ENCODE data around the gene DOK7. TPM values are rescaled to one million over a fixed set of nuclear protein-coding genes. Genes with fewer than 3 reads are reported as not detected.

Gene DOK7
- total RNA-seq, 1 donor from 2014 or later: under 0.01 TPM

DNA sequence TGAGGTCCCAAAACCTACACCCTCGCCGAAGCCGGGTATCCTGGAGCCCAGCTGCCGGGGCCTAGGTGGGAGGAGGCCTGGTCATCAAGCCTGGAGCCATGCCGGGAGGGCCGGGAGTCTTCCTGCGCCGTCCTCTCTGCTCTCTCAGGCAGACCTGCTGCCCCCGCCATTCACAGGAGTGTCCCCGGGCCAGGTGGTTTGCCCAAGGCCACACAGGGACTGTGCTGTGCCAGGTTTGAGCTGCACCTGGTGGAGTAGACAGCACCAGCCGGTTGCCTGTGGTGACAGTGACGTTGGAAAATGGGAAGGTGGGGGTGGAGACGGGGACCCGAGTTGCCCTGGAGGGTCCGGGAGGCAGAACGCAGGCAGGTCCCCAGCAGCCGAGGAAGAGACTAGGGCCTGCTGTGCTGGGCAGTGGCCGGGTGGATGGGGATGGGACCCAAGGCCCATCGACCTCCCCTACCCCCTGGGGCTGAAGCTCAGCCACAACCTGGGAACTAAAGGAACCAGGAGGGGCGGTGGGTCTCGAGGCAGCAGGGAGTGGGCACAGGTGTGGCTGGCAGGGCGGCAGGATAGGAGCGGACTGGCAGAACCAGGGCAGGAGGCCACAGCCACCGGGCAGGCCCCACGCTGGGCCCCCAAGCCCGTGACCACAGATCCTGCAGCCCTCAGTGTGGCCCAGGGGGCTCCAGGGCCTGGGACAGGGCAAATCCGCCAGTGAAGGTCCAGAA lies 9.5 kb downstream of the DOK7 start:
- DNase-seq (ENCODE audit: low spot score in 2 of 2): no peak
- no peak for FAIRE-seq

DNA sequence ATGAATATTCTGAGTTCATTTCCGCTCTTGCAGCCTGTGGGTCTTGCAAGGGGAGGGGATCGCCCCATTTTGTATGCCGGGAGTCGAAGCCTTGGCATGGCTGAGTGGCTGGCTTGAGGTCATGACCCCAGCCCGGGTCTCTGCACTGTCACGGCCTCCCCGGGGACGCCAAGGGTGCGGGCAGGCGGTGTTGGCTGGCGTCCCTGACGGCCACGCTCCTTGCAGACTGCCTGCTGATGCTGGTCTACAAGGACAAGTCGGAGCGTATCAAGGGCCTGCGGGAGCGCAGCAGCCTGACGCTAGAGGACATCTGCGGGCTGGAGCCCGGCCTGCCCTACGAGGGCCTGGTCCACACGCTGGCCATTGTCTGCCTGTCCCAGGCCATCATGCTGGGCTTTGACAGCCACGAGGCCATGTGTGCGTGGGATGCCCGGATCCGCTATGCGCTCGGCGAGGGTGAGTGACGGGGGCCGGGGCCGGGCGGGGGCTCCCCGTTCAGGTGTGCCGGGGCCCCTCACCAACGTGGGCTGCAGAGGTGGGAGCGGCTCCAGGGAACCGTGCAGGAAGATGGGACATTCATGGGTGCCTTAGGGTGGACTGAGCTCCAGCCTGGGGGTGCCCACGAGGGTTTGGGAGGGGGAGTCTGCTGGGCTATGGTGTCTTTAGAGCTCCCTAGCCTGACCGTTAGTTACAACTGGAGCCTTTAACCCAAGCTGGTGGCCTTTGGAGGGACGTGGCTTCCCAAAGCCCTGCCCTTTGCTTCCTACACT lies 10.3 kb downstream of the DOK7 start:
- FAIRE-seq (no peak), DNase-seq (ENCODE audit: low spot score in 2 of 2) (no peak)

DNA sequence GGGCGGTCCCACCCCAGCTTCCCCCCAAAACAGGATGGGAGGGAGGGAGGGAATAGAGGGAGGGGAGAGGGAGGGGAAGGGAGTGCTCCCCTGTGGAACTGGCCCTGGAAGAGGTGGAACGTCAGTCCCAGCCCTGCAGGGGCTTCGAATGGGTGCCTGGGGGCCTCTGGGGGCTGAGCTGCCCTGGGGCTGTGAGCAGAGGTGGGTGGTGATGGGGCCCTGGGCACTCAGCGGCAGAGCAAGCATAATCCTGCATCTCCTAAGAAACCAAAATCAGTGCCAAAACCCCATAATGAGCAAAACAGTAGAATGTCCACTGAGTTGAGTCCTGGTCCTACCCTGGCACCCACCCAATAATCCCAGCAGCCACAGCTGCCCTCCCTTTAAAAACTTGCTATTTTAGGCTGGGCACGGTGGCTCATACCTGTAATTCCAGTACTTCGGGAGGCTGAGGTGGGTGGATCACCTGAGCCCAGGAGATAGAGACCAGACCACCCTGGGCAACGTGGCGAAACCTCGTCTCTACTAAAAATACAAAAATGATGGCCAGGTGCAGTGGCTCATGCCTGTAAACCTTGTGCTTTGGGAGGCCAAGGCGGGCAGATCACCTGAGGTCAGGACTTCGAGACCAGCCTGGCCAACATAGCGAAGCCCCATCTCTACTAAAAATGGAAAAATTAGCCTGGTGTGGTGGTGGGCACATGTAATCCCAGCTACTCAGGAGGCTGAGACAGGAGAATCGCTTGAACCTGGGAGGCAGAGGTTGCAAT lies 11.1 kb downstream of the DOK7 start:
- FAIRE-seq: no peak

DNA sequence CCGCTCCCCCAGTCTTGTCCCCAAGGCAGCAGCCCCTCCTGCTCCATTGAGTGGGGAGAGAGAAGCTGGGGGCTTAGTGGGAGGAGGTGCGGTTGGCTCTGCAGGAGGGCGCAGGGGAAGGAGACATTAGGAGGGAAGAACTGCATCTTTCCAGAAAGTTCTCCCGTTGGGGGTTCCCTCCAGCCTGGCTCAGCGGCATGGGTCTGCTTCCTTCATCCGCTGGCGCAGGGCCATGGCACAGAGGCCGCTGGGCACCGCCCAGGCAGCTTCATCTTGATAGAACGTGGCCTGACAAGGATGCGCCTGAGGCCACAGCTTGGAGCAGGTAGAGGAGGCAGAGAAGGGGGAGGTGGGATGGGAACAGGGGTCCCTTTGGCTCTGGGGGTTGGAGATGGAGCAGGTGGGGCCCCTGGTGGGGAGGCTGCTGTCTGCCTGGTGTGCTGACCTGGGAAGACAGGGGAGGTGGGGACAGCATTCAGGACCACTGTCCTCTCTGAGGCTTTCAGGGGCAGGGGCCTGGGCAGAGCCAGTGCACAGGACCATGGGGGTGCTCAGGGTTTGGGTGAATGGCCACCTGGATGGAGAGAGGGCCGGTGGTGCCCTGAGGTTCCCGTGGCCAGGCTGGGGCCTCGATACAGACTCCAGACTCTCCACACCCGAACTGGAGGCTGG lies 12.1 kb downstream of the DOK7 start:
- FAIRE-seq (no peak), DNase-seq (ENCODE audit: low spot score in 2 of 2) (no peak)

More for the DNA sequence above, 11.1 kb downstream of the DOK7 start:
- no peak for DNase-seq (ENCODE audit: low spot score in 2 of 2)

DNA sequence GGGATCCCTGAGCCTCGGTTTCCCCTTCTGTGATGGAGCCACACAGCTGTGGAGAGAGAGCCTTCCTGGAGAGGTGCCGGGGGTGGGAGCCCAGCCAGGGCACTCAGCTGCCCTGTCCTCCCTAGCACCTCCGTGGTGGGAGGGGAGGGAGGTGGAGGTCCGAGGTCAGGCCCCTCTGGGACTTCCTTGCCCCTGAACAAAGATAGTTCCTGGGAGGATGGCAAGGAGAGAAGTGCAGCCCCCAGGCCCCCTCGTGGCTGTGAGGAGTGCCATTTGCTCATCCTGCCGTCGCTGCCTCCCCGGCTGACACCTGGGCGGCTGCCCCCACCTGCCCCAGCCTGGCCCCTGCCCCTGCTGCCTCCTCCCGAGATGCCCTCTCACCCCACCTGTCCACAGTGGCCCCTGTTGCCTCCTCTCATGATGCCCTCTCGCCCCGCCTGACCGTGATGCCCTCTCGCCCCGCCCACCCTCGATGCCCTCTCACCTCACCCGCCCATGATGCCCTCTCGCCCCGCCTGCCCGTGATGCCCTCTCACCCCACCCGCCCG lies 12.7 kb downstream of the DOK7 start:
- DNase-seq (ENCODE audit: low spot score in 2 of 2): no peak
- FAIRE-seq: no peak

DNA sequence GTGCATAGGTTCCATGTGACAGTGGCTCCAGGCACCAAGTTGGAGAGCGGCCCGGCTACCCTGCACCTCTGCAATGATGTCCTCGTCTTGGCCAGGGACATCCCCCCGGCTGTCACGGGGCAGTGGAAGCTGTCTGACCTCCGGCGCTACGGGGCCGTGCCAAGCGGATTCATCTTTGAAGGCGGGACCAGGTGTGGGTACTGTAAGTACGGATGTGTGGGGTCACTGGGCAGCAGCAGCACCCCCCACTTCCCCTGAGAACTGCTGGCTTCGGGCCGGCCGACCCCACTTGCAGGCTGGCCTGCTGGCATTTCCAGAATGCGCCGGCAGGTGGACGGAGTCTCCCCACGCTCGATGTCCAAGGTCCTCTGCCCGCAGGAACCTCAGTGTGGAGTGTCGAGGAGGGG lies 13.2 kb downstream of the DOK7 start:
- no peak for DNase-seq (ENCODE audit: low spot score in 2 of 2)

DNA sequence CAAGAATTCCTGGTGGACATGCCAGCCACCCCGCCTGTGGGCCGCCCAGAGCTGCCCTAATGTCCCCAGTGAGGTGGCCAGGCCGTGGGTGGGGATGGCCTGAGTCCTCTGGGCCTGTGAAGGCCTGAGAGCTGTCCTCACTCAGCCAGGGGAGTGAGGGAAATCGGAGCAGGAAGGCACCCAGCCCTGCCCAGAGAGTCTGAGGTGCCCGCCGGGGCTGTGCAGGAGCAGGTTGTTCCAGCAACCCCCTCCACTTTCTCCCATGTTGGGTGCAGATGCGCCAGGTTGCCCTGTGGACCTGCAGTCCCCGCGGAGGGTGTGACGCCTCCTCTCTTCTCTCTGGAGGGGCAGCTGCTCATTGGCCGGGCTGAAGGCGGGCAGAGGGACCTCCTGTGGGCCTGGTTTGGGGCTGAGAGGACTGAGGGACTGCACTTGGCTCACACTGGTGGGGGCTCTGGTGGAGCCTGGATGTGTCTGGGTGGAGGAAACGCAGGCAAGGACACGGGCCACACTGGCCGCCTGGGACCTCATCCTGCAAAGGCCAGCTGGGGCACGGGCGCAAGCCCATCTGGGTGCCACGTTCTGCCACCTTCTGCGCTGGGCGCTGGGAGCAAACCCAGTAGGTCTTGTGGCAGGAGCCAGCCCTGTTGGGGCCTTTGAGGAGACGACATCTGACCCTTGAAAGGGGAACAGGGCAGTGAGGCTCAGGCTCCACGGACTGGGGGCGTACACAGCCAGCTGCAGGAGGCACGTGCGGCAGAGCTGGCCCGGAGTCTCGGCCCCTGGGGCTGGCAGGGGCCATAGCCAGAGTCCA lies 14.0 kb downstream of the DOK7 start:
- no peak for FAIRE-seq
- DNase-seq (ENCODE audit: low spot score in 2 of 2): no peak

More for the DNA sequence above, 13.2 kb downstream of the DOK7 start:
- no peak for FAIRE-seq

DNA sequence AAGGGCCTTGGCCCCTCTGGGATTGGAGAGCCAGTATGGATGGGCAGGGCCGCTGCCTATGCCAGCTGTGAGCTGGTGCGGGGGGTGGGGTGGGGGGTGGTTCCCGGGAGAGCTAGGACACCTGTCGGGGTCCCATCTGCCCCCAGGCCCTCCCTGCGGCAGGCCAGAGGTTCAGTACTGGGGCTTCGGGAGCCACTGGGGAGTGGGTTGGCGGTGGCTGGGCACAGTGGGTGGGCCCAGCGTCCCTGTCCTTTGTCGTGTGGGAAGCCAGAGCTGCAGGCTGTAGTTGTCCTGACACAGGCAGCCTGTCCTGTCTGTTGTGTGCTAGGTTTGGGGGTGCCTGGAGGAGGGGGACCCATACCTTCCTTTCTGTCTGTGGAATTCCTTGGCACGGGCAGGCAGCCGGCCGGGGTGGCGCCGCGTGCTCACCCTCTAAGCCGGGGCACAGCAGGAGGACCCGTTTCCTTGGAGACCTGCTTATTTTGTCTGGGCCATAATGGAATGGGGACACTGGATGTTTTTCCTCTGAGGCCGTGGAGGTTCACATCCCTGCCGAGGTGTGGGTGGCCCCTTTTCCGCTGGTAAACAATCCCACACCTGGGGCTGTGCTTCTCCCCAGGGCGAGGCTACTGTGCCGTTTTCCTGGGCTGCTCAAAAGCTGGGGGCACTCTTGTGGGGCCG lies 14.8 kb downstream of the DOK7 start:
- no peak for DNase-seq (ENCODE audit: low spot score in 2 of 2)

DNA sequence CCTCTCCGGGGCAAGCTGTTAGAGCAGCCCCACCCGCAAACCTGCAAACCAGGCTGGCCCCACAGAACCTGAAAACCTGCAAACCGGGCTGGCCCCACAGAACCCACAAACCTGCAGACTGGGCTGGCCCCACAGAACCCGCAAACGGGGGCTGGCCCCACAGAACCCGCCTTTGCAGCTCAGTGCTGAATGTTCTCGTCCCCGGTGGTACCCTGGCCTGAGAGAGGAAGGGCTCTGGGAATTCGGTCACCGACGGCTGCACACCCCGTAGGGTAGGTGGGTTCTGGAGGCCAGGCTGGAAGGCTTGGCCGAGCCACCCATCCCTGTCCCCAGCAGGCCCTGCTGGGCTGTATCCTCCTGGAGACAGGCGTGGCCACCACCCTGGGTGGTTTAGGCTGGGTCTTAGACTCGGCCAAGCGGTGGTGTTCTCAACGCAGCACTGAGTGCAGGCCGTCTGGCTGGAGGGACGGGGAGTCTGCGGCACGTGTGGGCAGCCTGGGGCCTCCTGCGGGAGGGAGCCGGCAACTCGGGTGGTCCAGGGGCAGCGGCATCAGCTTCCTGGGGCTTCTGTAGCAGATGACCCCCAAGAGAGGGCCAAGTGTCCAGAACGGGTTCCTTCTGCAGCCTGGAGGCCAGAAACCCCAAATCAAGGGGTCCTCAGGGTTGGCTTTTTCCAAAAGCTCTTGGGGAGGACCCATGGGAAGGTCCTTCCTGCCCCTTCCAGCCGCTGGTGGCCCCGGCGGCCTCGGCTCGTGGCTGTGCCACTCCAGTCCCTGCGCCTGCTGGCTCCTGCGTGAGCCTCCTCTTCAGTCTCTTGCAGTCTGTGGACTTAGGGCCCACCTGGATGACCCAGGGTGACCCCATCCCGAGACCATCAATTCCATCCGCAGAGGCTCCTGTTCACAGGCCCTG lies 15.6 kb downstream of the DOK7 start:
- DNase-seq (ENCODE audit: low spot score in 2 of 2) (no peak), FAIRE-seq (no peak)

More for the DNA sequence above, 14.8 kb downstream of the DOK7 start:
- FAIRE-seq: no peak

DNA sequence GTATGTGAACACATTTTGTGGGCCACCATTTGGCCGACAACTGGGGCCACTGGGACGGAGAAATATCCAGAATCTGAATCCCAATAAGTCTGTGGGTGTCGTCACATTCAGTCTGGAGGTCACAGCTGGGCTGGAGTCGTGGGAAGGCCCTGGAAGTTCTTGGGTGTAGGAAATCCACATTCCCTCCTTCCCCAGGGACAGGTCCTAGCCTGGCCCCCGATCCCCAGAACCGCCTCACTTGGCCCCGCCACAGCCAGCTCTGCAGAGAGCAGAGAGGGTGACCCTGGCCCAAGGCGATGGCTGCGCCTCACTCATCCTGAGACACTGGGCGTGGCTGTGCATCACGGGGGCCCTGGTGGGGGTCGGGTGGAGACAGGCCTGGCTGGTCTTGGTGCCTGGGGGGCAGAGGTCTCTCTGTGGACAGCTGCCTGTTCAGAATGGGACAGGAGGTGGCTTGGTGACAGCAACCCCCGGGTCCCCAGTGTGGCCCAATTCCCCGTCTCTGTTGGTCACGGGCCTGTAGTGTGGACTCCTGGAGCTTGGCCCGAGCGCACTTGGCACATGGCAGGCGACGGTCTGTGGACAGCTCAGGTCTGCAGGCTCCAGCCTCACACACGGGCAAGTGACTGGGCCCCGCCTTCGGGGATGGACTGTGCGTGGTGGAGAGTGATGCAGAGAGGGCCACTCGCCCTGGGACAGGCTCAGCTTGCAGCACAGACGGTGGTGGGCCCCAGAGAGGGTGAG lies 16.4 kb downstream of the DOK7 start:
- DNase-seq (ENCODE audit: low spot score in 2 of 2): no peak

DNA sequence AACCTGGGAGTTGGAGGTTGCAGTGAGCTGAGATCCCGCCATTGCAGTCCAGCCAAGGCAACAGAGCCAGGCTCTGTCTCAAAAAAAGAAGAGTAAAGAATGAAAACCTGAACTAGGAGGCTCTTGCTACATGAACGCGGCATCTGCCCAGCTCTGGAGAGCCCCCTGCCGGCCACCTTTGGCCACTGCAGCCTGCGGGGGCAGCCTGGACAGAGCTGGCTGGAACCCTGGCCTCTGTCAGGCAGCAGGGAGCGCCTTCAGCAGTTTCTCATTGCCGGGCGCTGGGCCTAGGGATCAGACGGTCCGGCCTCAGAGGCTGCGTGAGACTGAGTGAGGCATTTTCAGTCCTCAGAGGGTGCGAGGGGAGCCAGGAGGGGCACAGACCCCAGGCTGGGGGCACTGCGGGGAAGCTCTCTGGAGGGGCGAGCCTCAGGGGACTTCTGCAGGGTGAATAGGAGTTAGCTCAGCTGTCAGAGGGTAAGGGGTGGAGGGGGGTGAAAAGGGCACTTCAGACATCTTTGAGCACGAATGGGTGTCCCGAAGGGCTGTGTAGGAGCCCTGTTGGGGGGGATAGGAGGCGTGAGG lies 17.5 kb downstream of the DOK7 start:
- DNase-seq (ENCODE audit: low spot score in 2 of 2): peak; percentile 70 to 87
- no peak for FAIRE-seq

More for the DNA sequence above, 16.4 kb downstream of the DOK7 start:
- FAIRE-seq: no peak

DNA sequence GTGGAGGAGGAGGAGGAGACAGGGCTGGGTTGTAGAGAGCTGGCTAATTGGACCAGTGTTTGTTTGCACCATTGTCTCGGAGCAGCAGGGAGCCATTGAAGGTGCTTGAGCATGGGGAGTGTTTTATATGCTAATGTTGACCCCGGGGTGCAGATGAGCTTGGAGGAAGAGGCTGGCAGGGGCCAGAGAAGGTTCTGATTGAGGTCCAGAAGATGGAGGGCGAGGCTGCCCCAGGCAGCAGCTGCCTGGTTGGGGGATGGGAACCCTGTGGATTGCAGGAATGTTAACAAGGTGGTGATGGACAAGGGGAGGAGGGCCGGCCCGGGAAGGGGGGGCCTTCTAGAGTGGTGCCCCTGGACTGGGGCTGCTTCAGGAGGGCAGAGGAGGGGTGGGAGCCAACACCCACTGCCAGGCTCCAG lies 18.0 kb downstream of the DOK7 start:
- FAIRE-seq (no peak), DNase-seq (ENCODE audit: low spot score in 2 of 2) (no peak)

DNA sequence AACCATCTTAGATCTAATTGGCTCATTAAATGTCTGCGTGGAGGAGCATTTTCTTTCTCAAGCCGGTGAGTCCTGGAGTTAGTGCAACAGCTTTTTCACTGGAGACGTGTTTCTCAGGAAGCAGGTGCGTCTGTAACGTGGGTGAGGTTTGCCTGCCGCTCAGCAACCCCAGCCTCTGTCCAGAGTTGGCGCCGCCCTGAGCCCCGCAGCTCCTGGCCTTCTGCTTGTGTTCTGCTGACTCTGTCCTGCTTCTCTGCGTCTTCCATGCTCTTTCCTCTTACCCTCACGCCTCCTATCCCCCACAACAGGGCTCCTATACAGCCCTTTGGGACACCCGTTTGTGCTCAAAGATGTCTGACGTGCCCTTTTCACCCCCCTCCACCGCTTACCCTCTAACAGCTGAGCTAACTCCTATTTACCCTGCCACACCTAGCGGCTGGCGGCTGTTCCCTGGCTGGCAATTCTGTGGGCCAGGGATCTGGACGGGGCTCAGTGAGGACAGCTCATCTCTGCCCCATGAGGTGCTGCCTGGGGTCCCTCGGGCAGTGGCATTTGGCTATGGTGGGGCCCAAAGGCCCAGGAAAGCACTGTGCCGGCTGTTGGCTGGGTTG lies 18.8 kb downstream of the DOK7 start:
- DNase-seq (ENCODE audit: low spot score in 2 of 2): no peak
- FAIRE-seq: no peak

DNA sequence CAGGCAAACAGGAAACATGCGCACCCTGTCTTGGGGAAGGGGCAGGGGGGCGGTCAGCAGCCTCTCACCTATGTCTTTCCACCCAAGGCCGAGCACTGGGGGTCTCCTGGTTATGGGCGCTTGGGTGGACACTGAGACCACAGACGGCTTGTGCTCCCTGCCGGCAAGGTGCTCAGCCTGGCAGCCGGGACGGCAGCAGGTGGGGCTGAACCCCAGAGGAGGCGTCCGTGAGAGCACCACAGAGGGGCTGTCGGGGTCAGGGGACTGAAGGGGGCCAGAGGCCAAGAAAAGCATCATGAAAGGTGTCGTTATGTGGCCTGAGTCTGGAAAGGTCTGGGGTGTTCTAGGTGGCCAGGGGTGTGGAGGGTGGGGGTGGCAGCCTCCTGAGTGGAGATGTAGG lies 19.6 kb downstream of the DOK7 start:
- DNase-seq (ENCODE audit: low spot score in 2 of 2) (no peak), FAIRE-seq (no peak)

DNA sequence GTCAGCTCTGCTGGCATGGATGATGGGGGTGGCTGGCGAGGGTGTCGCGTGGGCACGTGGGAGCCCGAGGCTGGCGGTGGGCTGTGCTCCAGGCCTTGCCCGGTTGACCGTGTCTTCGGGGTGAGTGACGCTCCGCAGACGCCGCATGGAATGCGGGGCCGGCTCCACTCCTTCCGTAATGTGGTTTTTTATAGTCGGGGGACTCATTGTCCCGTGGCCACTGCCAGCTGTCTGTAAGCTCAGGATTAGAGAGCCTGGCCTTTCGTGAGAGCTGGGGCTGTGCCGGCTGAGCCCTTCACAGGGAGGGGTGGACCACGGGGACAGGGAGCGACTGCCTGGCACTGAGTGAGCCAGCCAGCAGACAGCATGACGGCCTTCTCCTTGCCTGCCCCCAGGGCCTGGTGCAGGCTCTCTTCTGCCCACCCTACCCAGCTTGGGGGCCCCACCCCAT lies 20.4 kb downstream of the DOK7 start:
- no peak for DNase-seq (ENCODE audit: low spot score in 2 of 2)
- no peak for FAIRE-seq
